Karpas-422 (cell line): ENCODE results near the gene GNAI3. TPM values are rescaled to one million over a fixed set of nuclear protein-coding genes. Genes with fewer than 3 reads are reported as not detected.

Experiments used
- DNase-seq: peaks from one replicate; pipeline ENCODE4 v3.0.0-alpha.2; 2015
- H2AFZ ChIP-seq: fragments of 200-600 bp; sonication (generic); 2 replicates; pipeline ENCODE4 v1.6.1; 2014; ENCODE audit warnings: antibody characterized with exemption, low read length, mixed read lengths
- H3K27ac ChIP-seq: fragments of 200-600 bp; sonication (generic); 2 replicates; pipeline ENCODE4 v1.5.1; 2014; ENCODE audit warnings: mild to moderate bottlenecking, low read length, moderate library complexity
- H3K27me3 ChIP-seq: fragments of 200-600 bp; sonication (generic); 2 replicates; pipeline ENCODE4 v1.6.1; 2014; ENCODE audit warnings: low read length, mixed read lengths
- H3K36me3 ChIP-seq: fragments of 200-600 bp; sonication (generic); 2 replicates; pipeline ENCODE4 v1.6.1; 2014; ENCODE audit warnings: low read length, mixed read lengths; ENCODE audit not compliant: insufficient read depth
- H3K4me1 ChIP-seq: fragments of 200-600 bp; sonication (generic); 2 replicates; pipeline ENCODE4 v1.6.1; 2014; ENCODE audit warnings: mild to moderate bottlenecking, low read length, mixed read lengths
- H3K4me2 ChIP-seq: fragments of 200-600 bp; sonication (generic); 2 replicates; pipeline ENCODE4 v1.6.1; 2014; ENCODE audit warnings: low read length, low read depth, mild to moderate bottlenecking; ENCODE audit not compliant: poor library complexity, severe bottlenecking
- H3K4me3 ChIP-seq: fragments of 200-600 bp; sonication (generic); 2 replicates; pipeline ENCODE4 v1.5.1; 2014; ENCODE audit warnings: mild to moderate bottlenecking, antibody characterized with exemption, low read length, mixed read lengths
- H3K79me2 ChIP-seq: fragments of 200-600 bp; sonication (generic); 2 replicates; pipeline ENCODE4 v1.6.1; 2014; ENCODE audit warnings: mild to moderate bottlenecking, low read length, mixed read lengths
- H3K9ac ChIP-seq: fragments of 200-600 bp; sonication (generic); 2 replicates; pipeline ENCODE4 v1.6.0; 2014; ENCODE audit warnings: low read length
- H3K9me2 ChIP-seq: fragments of 200-600 bp; sonication (generic), shearing (Covaris generic); replicated peaks from 2 replicates; pipeline ENCODE4 v1.6.0; 2014; ENCODE audit warnings: mild to moderate bottlenecking, low read length, moderate library complexity; ENCODE audit not compliant: insufficient read depth
- H3K9me3 ChIP-seq: fragments of 300-700, 200-600 bp; sonication (generic); 2 replicates; pipeline ENCODE4 v1.6.1; 2014; ENCODE audit warnings: low read length, mixed read lengths
- H4K20me1 ChIP-seq: fragments of 200-600 bp; sonication (generic); 2 replicates; pipeline ENCODE4 v1.6.1; 2014; ENCODE audit warnings: mild to moderate bottlenecking, antibody characterized with exemption, low read length, low read depth; ENCODE audit not compliant: insufficient read depth
- total RNA-seq: library from RNA; depleted of rRNA; stranded (reverse); fragments of >200 nt; shearing (Covaris generic); gene quantifications from 2 replicates; pipeline ENCODE4 v1.2.3, GENCODE V29; 2014; ENCODE audit warnings: low replicate concordance

The GNAI3 gene
- total RNA-seq, 1 experiment from 2014 or later, result 12.6 TPM

- no peaks in the 10 kb centered on the region for H3K36me3 ChIP-seq
- H3K4me3 ChIP-seq, result no peak overlapping the region
- no peaks in the 10 kb centered on the region for H4K20me1 ChIP-seq
- no peaks in the 10 kb centered on the region for H3K27me3 ChIP-seq
- H3K4me1 ChIP-seq, result peaks cover 29% of the 10 kb centered on the region
- peak overlapping the region; percentile 62 for H3K4me2 ChIP-seq
- H3K9me2 ChIP-seq, result no peaks in the 10 kb centered on the region
- no peak for DNase-seq
- no peak overlapping the region for H3K27ac ChIP-seq
- H3K9me3 ChIP-seq, result no peaks in the 10 kb centered on the region
- no peaks in the 10 kb centered on the region for H3K79me2 ChIP-seq
- H3K9ac ChIP-seq, result no peak overlapping the region; the same call in 1 of the 2 replicates
- H2AFZ ChIP-seq, result no peak overlapping the region
Measured at GRCh38 chr1:109530457-109531087, 17.8 kb upstream of the GNAI3 start.

- H3K4me2 ChIP-seq, result no peak overlapping the region
Measured at GRCh38 chr1:109531380-109531779, 17.0 kb upstream of the GNAI3 start.

GRCh38 chr1:109531826-109532364 is 16.5 kb upstream of the GNAI3 start:
- peaks cover 29% of the 10 kb centered on the region for H3K4me1 ChIP-seq
- H3K9me3 ChIP-seq, result no peaks in the 10 kb centered on the region
- H3K4me2 ChIP-seq, result peak overlapping the region; percentile 69
- no peak overlapping the region for H3K27ac ChIP-seq
- no peak for DNase-seq
- H2AFZ ChIP-seq, result no peak overlapping the region
- no peaks in the 10 kb centered on the region for H3K27me3 ChIP-seq
- H3K79me2 ChIP-seq, result no peaks in the 10 kb centered on the region
- no peak overlapping the region for H3K4me3 ChIP-seq
- no peaks in the 10 kb centered on the region for H3K9me2 ChIP-seq
- no peaks in the 10 kb centered on the region for H4K20me1 ChIP-seq
- H3K36me3 ChIP-seq, result no peaks in the 10 kb centered on the region
- H3K9ac ChIP-seq, result no peak overlapping the region

More at GRCh38 chr1:109531380-109531779, 17.0 kb upstream of the GNAI3 start:
- Histone ChIP-seq H3K9ac (no peak overlapping the region), H2AFZ (no peak overlapping the region), H3K4me1 (peaks cover 29% of the 10 kb centered on the region), H3K9me3 (no peaks in the 10 kb centered on the region), H3K27ac (no peak overlapping the region), H3K27me3 (no peaks in the 10 kb centered on the region), H3K36me3 (no peaks in the 10 kb centered on the region), H3K79me2 (no peaks in the 10 kb centered on the region), H4K20me1 (no peaks in the 10 kb centered on the region), H3K9me2 (no peaks in the 10 kb centered on the region), H3K4me3 (no peak overlapping the region)
- DNase-seq, result no peak

- peak overlapping the region; percentile 60 for H3K9ac ChIP-seq
- H3K4me2 ChIP-seq, result peak overlapping the region; percentile 69
- DNase-seq, result peak; percentile 94
Measured at GRCh38 chr1:109532365-109533136, 15.9 kb upstream of the GNAI3 start.

GRCh38 chr1:109534307-109534858 is 14.0 kb upstream of the GNAI3 start:
- no peak overlapping the region for H3K4me3 ChIP-seq
- H3K9me3 ChIP-seq, result no peaks in the 10 kb centered on the region
- no peak for DNase-seq
- H4K20me1 ChIP-seq, result no peaks in the 10 kb centered on the region
- no peaks in the 10 kb centered on the region for H3K79me2 ChIP-seq
- H3K27me3 ChIP-seq, result no peaks in the 10 kb centered on the region
- H3K27ac ChIP-seq, result no peak overlapping the region
- peaks cover 27% of the 10 kb centered on the region for H3K4me1 ChIP-seq
- no peak overlapping the region for H3K9ac ChIP-seq
- no peaks in the 10 kb centered on the region for H3K9me2 ChIP-seq
- no peaks in the 10 kb centered on the region for H3K36me3 ChIP-seq
- no peak overlapping the region for H3K4me2 ChIP-seq
- no peak overlapping the region for H2AFZ ChIP-seq

More at GRCh38 chr1:109532365-109533136, 15.9 kb upstream of the GNAI3 start:
- peak overlapping the region; percentile 50; the same call in 1 of the 2 replicates for H3K4me3 ChIP-seq
- no peak overlapping the region for H3K27ac ChIP-seq
- H3K4me1 ChIP-seq, result peaks cover 29% of the 10 kb centered on the region
- no peaks in the 10 kb centered on the region for H3K9me2 ChIP-seq
- no peaks in the 10 kb centered on the region for H3K27me3 ChIP-seq
- peak overlapping the region; percentile 93 for H2AFZ ChIP-seq
- H3K36me3 ChIP-seq, result no peaks in the 10 kb centered on the region
- H4K20me1 ChIP-seq, result no peaks in the 10 kb centered on the region
- H3K79me2 ChIP-seq, result no peaks in the 10 kb centered on the region
- H3K9me3 ChIP-seq, result no peaks in the 10 kb centered on the region

GRCh38 chr1:109535481-109535880 is 12.9 kb upstream of the GNAI3 start:
- Histone ChIP-seq H3K9me2 (no peaks in the 10 kb centered on the region), H3K9me3 (no peaks in the 10 kb centered on the region), H3K4me2 (no peak overlapping the region), H2AFZ (no peak overlapping the region), H3K27me3 (no peaks in the 10 kb centered on the region), H3K4me1 (peaks cover 16% of the 10 kb centered on the region), H3K79me2 (no peaks in the 10 kb centered on the region), H3K4me3 (no peak overlapping the region), H3K27ac (no peak overlapping the region), H3K9ac (no peak overlapping the region), H3K36me3 (no peaks in the 10 kb centered on the region), H4K20me1 (no peaks in the 10 kb centered on the region)
- DNase-seq, result no peak

- H3K9ac ChIP-seq, result no peak overlapping the region
- no peak overlapping the region for H3K4me3 ChIP-seq
- no peaks in the 10 kb centered on the region for H3K79me2 ChIP-seq
- H4K20me1 ChIP-seq, result no peaks in the 10 kb centered on the region
- H3K27me3 ChIP-seq, result no peaks in the 10 kb centered on the region
- peaks cover 10% of the 10 kb centered on the region for H3K4me1 ChIP-seq
- DNase-seq, result no peak
- H2AFZ ChIP-seq, result no peak overlapping the region
- H3K36me3 ChIP-seq, result no peaks in the 10 kb centered on the region
- H3K9me3 ChIP-seq, result no peaks in the 10 kb centered on the region
- H3K4me2 ChIP-seq, result no peak overlapping the region
- H3K27ac ChIP-seq, result no peak overlapping the region
- no peaks in the 10 kb centered on the region for H3K9me2 ChIP-seq
Measured at GRCh38 chr1:109535971-109536491, 12.4 kb upstream of the GNAI3 start.
